SIG-M5 treated with dmso at 0.1 percent for 504 hours (cell line): ENCODE results near the gene AP4M1.

Experiments
- DNase-seq: peaks from one replicate; lab custom pipeline; 2025; ENCODE audit not compliant: unreplicated experiment; lab: John Stamatoyannopoulos, UW

Gene AP4M1

DNA sequence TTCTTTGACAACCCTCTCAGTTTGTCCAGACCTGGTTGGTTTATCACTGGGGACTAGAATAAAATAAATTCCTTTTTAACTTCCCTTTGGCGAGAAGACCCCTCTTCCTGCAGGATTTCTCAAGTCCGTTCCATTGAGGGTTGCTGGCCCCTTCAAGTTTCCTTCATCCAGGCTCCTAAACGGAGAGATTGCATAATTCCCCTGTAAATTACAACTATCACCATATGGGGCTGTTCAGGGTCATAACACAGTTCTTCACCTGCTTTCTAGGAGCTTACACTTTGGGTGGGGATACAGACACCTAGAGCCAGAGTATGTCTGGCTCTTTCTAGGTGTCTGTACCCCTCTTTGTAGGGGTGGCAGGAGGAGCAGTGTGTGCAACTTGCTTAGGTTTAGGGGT lies 15.9 kb upstream of the AP4M1 start:
- DNase-seq = peak; percentile 30

GRCh38 chr7:100087055-100087750 lies 14.2 kb upstream of the AP4M1 start:
- no peak for DNase-seq

DNA sequence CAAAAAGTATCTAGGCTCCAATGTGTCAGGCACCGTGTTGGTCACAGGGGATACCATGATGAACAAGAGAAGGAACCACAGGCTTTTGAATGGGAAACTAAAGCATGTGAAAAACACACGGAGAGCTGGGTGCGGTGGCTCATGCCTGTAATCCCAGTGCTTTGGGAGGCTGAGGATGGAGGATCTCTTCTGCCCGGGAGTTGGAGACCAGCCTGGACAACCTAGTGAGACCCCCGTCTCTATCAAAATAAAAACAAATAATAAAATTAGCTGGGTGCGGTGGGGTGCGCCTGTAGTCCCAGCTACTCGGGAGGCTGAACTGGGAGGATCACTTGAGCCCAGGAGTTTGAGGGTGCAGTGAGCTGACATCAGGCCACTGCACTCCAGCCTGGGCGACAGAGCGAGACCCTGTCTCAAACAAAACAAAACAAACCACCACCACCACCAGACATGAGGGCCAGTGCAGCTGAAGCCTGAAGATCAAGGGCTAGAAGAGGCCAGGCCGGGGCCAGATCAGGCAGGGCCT lies 13.3 kb upstream of the AP4M1 start:
- DNase-seq = no peak

GRCh38 chr7:100088621-100089457 lies 12.6 kb upstream of the AP4M1 start, which contains the start of gene COPS6:
TSS of gene COPS6 (plus strand) at chr7:100088969. CDS start at chr7:100088991, 22 bp downstream.
- DNase-seq = peak; percentile 56

GRCh38 chr7:100089458-100090196 lies 11.8 kb upstream of the AP4M1 start:
- DNase-seq = no peak

GRCh38 chr7:100090527-100091410 lies 10.7 kb upstream of the AP4M1 start:
- DNase-seq = no peak

DNA sequence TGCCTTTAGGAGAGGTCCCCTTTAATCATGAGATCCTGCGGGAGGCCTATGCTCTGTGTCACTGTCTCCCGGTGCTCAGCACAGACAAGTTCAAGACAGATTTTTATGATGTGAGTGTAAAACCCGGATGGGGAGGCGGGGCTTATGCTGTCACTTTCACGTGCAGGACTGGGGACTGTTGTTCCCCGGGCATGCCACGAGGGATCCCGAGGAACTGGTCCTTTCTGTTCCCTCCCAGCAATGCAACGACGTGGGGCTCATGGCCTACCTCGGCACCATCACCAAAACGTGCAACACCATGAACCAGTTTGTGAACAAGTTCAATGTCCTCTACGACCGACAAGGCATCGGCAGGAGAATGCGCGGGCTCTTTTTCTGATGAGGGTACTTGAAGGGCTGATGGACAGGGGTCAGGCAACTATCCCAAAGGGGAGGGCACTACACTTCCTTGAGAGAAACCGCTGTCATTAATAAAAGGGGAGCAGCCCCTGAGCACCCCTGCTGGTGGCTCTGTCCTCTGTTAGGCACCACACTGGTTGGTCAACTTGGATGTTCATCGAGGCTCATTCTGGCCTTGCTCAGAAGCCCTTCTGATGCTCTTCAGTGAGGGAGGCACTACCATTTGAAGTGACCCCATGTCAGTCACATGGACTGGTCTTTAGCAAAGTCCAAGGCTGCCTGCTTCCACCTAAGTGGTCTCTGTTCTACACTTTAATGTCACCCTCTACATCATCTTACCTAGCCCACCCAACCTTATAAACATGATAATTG lies 9.8 kb upstream of the AP4M1 start:
- no peak for DNase-seq

GRCh38 chr7:100093054-100093453 lies 8.4 kb upstream of the AP4M1 start:
- DNase-seq = no peak

DNA sequence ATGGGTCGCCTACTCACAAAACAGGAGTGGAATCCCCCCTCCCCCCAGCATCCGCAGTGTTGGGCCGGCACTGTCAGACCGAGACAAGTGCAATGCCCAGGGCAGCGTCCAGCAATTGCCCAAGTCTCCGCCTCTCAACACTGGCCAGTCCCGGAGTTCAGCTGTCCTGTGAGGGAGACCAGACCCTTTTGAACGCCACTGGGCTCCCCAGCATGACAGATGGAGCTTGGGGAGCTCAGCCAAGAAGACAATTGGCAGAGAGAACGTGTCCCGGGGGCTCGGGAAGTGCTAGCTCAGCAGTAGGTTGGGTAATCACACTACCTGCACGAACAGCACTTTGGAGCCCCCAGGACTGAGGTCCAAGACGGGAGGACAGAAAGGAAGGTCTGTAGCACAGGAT lies 7.9 kb upstream of the AP4M1 start:
- DNase-seq = no peak

DNA sequence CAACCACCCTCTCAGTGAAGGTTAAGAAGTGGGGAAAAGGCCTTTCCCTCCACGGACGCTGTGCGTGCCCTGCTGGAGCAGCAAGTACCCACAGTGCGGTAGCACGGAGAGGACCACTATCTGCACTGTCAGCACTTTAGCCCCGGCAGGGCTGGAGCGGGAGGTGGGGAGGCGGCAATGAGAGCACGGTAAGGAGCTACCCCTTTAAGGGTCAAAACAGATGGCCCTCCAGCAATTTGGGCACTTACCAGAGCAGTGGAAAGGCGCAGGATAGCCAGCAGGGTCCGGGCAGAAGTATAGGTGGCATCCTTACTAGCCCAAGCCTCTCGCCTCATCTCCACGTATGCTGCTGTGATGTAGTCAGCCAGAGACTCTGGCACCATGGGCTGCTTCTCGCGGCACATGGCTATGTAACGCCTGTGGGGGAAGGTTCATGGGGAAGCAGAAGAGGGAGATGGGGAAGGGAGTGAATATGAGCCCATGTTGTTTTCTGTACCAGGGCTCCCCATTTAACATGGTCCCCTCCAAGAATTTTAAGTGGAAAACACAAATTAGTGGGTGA lies 7.4 kb upstream of the AP4M1 start:
- DNase-seq = no peak

DNA sequence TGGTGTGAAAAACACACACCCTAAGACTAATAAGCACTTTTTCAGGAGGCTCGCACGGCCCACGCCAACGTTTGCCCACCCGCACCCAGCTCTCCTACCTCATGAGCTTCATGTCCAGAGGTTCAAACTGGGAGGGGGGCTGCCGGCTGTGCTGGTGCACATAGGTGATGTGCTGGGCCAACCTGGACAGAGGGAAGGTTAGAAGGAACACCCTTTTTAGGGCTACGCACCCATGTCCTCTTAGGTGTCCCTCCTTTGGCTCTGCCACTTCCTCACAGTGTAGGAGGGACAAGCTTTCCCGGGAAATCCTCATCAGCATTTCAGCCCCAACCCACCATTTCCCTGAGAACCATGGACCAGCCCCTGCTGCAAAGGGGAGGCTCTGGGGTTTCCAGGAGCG lies 6.2 kb upstream of the AP4M1 start:
- no peak for DNase-seq

GRCh38 chr7:100095704-100096103 lies 5.7 kb upstream of the AP4M1 start:
- no peak for DNase-seq

GRCh38 chr7:100098913-100099312 lies 2.5 kb upstream of the AP4M1 start:
- no peak for DNase-seq

DNA sequence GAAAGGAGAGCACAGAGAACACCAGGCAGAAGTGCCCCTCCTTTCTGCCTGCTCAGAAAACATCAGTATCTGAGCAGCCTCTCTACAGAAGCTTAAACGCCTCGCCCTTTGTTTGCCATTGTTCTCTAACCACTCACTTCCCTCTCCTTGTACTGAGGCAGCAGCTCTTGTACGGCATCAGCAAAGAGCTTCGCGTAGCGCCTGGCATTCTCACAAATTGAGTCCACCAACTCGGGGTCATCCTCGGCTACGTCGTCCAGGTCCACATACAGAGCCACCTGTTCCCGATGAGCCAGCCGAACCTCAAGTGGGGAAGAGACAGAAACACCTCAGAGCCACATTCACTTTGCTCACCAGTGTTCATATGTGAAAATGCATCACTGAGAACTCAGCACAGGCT lies 2.0 kb upstream of the AP4M1 start:
- DNase-seq = no peak

GRCh38 chr7:100100420-100101015 lies 925 bp upstream of the AP4M1 start:
- peak; percentile 88 for DNase-seq

- no peak for DNase-seq
Observed at GRCh38 chr7:100102950-100103840, 1.8 kb downstream of the AP4M1 start.

DNA sequence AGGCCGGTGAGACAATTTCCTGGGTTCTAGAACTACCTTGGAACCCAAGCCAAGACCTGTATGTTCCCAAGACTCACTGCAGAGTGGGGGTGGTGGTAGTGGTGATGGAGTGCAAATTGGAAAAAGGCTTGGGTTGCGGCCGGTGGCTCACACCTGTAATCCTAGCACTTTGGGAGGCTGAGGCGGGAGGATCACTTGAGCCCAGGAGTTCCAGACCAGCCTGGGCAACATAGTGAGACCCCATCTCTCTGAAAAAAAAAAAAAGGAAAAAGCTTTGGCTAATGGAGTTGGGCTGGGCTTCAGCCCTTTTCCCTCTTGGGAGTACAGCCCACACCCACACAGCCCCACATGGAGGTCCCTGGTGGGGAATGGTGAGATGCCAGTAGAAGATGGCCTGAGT lies 4.1 kb downstream of the AP4M1 start:
- DNase-seq = no peak

DNA sequence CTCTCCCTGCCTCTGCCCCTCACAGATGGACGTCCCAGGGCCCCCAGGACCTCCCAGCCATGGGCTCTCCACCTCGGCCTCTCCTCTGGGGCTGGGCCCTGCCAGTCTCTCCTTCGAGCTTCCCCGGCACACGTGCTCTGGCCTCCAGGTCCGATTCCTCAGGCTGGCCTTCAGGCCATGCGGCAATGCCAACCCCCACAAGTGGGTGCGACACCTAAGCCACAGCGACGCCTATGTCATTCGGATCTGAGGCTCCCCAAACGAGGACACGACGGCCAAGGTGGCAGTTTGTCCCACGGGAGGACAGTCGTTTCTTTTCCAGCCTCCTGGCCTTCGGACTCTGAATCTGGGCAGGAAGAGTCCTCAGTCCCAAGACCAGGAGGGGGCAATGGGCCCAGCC lies 5.2 kb downstream of the AP4M1 start:
- no peak for DNase-seq
